SK-N-MC (cell line): ENCODE data around the gene GALNT9.
"Not testable (repeated sequence)": the region's sequence is repeated elsewhere in the genome, so short reads cannot be mapped to it uniquely, and the experiment has no call there.

Source experiments
- DNase-seq: peaks from one replicate; pipeline ENCODE4 v3.0.0-alpha.2; 2011; ENCODE audit warnings: low read depth, low spot score
- H3K27ac ChIP-seq: fragments of 200-600 bp; sonication (generic); 2 replicates; pipeline ENCODE4 v1.5.1; 2016; ENCODE audit warnings: mixed run types
- H3K36me3 ChIP-seq: fragments of 200-600 bp; sonication (generic); 2 replicates; pipeline ENCODE4 v1.6.1; 2017; ENCODE audit warnings: antibody characterized with exemption, low read length, mixed read lengths; ENCODE audit not compliant: insufficient read depth
- H3K4me3 ChIP-seq: fragments of 200-600 bp; sonication (generic); 2 replicates; pipeline ENCODE4 v1.5.1; 2016
- H3K9ac ChIP-seq: fragments of 200-600 bp; sonication (generic); 2 replicates; pipeline ENCODE4 v1.8.0; 2017; ENCODE audit warnings: mixed run types, mixed read lengths; ENCODE audit not compliant: insufficient read length
- H3K9me3 ChIP-seq: fragments of 200-600 bp; sonication (generic); 2 replicates; pipeline ENCODE4 v1.6.1; 2017; ENCODE audit warnings: low read depth, mild to moderate bottlenecking, antibody characterized with exemption, low read length, moderate library complexity, mixed read lengths
- EZH2 ChIP-seq: fragments of 200-600 bp; sonication (generic); IDR thresholded peaks from one replicate; pipeline ENCODE4 v1.6.1; 2017; ENCODE audit warnings: antibody characterized with exemption
- FOXP2 ChIP-seq: optimal IDR thresholded peaks from 2 replicates; pipeline ENCODE3; 2011; ENCODE audit warnings: mild to moderate bottlenecking, moderate library complexity; ENCODE audit not compliant: insufficient read depth; ENCODE audit errors: extremely low read length, control extremely low read depth
- POLR2AphosphoS5 ChIP-seq: IDR thresholded peaks from 2 replicates; pipeline ENCODE4 v1.6.1; 2012; ENCODE audit warnings: mild to moderate bottlenecking, low read depth, low read length, borderline replicate concordance

The GALNT9 gene

DNA sequence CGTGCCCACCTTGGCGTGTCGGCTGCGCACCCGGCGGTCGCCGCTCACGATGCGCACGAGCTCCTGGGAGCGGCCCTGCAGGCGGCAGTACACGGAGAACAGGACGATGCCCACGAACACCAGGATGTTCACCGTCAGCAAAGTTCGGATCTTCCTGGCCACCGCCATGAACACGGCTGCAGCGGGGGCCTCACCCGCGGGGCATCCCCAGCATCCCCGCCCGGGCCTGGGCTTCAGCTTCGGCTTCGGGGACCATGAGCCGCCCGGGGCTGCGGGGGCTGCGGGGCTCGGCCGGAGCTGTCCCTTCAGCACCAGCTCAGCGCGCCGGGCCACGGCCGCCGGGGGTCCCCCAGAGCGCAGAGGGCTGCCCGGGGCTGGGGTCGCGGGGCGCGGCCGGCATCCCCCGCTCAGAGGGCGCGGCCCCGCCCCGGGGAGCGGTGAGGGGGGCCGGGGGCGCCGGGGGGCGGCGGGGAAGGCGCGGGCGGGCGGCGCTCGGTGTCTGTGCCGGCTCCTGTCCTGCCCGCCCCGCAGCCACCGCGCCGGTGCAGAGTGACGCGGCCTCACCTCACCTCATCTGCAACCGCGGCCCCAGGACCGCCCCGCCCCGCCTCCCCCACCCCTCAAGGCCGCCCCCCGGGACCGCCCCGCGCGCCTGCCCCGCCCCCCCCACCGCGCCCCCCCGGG lies at the start of gene GALNT9:
GALNT9 (minus strand) TSS at position 554 of the 684 bp plus-strand sequence; CDS start at position 168, 386 bp downstream.
- DNase-seq: no peak
- TF ChIP-seq FOXP2: no peak
- peak; percentile 46 for TF ChIP-seq EZH2
- H3K36me3 ChIP-seq: no peaks in the 10 kb centered on the region
- no peaks in the 10 kb centered on the region for H3K9me3 ChIP-seq
- no peak within 1 kb of the TSS for H3K9ac ChIP-seq
- no peak within 1 kb of the TSS for H3K27ac ChIP-seq
- H3K4me3 ChIP-seq: no peak within 1 kb of the TSS

DNA sequence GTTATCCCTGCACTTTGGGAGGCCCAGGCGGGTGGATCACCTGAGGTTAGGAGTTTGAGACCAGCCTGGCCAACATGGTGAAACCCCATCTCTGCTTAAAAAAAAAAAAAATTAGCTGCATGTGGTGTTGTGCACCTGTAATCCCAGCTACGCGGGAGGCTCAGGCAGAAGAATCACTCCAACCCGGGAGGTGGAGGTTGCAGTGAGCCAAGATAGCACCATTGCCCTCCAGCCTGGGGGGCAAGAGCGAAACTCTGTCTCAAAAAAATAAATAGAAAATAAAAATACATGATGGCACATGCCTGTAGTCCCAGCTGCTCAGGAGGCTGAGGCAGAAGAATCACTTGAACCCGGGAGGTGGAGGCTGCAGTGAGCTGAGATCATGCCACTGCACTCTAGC lies 49.7 kb upstream of the GALNT9 start:
- not testable (repeated sequence) for DNase-seq, H3K36me3 ChIP-seq, H3K4me3 ChIP-seq, H3K9me3 ChIP-seq, H3K27ac ChIP-seq, H3K9ac ChIP-seq

DNA sequence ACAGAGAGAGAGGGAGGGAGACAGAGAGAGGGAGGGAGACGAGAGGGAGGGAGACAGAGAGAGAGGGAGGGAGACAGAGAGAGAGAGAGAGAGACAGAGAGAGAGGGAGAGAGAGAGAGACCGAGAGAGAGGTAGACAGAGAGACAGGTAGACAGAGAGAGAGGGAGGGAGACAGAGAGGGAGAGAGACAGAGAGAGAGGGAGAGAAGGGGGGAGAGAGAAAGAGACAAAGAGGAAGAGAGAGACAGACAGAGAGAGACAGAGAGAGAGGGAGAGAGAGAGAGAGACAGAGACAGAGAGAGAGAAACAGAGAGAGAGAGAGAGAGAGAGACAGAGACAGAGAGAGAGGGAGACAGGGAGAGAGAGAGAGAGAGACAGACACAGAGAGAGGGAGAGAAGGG lies 47.8 kb upstream of the GALNT9 start:
- Histone ChIP-seq H3K4me3 (no peak overlapping the region), H3K9me3 (no peaks in the 10 kb centered on the region), H3K36me3 (no peaks in the 10 kb centered on the region), H3K9ac (no peak overlapping the region), H3K27ac (no peak overlapping the region)
- TF ChIP-seq FOXP2: no peak
- DNase-seq: no peak

DNA sequence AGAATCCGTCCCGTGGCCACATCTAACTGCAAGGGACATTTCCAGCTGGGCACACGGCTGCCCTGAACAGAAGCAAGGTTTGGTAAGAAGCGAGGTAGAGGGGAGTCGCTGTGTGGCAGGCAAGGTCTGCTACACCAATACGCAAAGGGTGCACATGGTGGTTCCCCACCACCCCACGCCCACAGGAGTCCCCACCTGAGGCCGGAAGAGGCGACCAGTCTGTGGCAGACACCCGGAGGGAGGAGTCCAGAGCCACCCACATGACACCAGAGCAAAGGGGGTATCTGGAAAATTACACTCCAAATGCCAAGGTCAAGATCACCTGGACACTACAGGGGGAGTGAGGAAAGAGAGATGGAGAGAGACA lies 47.1 kb upstream of the GALNT9 start:
- Histone ChIP-seq H3K36me3 (no peaks in the 10 kb centered on the region), H3K9ac (no peak overlapping the region), H3K9me3 (0 out of 2 replicates have a peak, but pooled peaks cover under 1% of the 10 kb centered on the region), H3K4me3 (no peak overlapping the region), H3K27ac (no peak overlapping the region)
- TF ChIP-seq FOXP2 (no peak), EZH2 (no peak), POLR2AphosphoS5 (no peak)
- DNase-seq: no peak

DNA sequence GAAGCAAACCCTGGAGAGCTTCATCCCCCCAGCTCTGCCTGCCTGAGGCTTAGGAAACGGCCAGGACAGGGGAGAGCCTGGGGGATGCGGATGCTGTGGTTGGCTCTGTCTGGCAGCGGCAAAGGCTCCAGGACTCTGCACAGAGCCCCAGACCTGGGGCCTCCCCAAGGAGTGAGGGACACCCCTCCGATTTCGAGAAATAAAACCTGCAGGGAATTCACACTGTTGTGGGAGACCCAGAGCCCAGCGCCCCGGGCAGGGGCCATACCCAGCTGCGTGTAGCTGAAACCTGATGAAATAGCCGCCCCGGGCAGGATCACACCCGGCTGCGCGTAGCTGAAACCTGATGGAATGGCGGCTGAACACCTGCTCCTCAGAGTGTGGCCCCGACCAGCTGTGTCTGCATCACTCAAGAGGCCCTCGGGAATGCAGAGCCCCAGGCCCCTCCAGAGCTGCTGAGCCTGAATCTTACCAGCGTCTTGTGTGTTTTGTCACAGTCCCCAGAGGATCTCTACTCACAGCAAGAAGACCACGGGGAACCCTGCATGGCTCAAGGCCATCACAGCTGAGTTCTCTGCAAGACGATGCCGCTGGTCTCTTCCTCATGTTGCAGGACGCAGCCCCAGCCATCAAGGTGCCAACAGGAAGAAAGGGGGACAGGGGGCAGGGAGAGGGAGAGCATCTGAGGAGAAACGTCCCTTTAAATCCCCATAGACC lies 46.5 kb upstream of the GALNT9 start:
- Histone ChIP-seq H3K36me3 (no peaks in the 10 kb centered on the region), H3K9ac (no peak overlapping the region), H3K27ac (no peak overlapping the region), H3K9me3 (peaks cover 4% of the 10 kb centered on the region), H3K4me3 (no peak overlapping the region)
- no peak for DNase-seq
- TF ChIP-seq EZH2 (no peak), POLR2AphosphoS5 (no peak), FOXP2 (no peak)

DNA sequence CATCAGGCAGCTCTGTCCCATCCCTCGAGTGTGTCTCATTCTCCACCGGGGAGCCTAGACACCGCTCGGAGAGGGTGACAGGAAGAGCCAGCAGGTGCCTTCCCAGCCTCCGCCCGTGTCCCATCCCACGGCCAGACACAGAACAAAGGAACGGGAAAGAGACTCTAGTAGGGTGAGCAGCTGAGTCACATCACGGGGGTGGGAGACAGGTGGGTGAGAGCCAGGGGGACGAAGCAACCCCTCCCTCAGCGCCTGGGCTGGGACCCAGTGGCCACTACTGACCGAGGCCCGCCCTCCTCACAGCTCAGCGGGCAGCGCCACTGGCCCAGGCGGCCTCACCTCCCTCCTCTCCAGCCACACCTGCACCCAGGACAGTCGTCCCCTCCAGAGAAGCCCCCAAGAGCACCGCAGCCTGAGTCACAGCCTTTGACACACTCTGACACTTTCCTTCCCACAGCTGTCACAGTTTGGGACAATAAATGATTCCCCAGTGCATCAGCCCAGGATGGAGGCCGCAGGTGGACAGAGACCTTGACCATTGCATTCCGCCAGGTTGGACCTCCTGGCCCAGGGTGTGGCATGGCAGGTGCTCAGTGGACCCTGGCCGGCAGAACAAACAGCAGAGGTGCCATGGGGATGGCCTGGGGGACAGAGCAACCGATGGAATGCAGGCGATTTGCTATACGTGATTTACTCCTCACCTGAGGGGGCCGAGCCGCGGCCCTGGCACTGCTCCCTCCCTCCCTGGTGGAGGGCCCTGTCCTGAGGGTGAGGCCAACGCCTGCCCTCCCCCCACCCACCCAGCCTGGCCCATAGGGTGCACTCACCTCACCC lies 45.4 kb upstream of the GALNT9 start:
- DNase-seq: no peak
- Histone ChIP-seq H3K4me3 (no peak overlapping the region), H3K9ac (no peak overlapping the region), H3K27ac (no peak overlapping the region), H3K9me3 (peaks cover 4% of the 10 kb centered on the region), H3K36me3 (no peaks in the 10 kb centered on the region)
- TF ChIP-seq POLR2AphosphoS5 (no peak), FOXP2 (no peak)

GRCh38 chr12:132373901-132374611 lies 44.7 kb upstream of the GALNT9 start:
- no peak for DNase-seq
- no peak overlapping the region for H3K27ac ChIP-seq
- H3K9me3 ChIP-seq: peaks cover 4% of the 10 kb centered on the region
- H3K4me3 ChIP-seq: no peak overlapping the region
- no peak for TF ChIP-seq EZH2
- TF ChIP-seq FOXP2: no peak
- no peak for TF ChIP-seq POLR2AphosphoS5
- no peak overlapping the region for H3K9ac ChIP-seq
- no peaks in the 10 kb centered on the region for H3K36me3 ChIP-seq

DNA sequence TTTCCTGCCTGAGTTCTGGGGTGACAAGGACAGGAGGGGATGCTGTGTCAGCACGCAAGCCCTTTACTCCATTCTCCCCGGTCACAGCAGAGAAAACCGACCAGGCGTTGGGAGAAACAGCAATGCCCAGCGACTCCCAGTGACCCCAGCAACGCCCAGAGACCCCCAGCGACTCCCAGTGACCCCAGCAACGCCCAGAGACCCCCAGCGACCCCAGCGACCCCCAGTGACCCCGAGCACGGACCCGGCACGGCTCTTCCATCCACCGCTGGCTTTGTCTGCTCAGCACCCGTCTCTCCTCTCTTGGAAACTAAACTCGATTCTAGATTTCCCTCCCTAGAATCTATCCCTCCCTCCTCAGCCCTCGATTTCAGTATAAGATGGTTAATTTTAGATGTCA lies 38.5 kb upstream of the GALNT9 start:
- no peak overlapping the region for H3K9ac ChIP-seq
- no peak for TF ChIP-seq FOXP2
- TF ChIP-seq EZH2: no peak
- TF ChIP-seq POLR2AphosphoS5: no peak
- H3K4me3 ChIP-seq: no peak overlapping the region
- peaks cover 4% of the 10 kb centered on the region for H3K9me3 ChIP-seq
- no peaks in the 10 kb centered on the region for H3K36me3 ChIP-seq
- no peak for DNase-seq
- no peak overlapping the region for H3K27ac ChIP-seq
